ENCODE results near the gene GPSM1. TPM values are rescaled to one million over a fixed set of nuclear protein-coding genes. Genes with fewer than 3 reads are reported as not detected.

The GPSM1 gene
- total and polyA plus RNA-seq, 9 of the 15 experiments (the other 6 are each of a cell fraction or from before 2014, with no cell fraction given), result 0.04 to 14.2 (median 3.1) TPM

DNA sequence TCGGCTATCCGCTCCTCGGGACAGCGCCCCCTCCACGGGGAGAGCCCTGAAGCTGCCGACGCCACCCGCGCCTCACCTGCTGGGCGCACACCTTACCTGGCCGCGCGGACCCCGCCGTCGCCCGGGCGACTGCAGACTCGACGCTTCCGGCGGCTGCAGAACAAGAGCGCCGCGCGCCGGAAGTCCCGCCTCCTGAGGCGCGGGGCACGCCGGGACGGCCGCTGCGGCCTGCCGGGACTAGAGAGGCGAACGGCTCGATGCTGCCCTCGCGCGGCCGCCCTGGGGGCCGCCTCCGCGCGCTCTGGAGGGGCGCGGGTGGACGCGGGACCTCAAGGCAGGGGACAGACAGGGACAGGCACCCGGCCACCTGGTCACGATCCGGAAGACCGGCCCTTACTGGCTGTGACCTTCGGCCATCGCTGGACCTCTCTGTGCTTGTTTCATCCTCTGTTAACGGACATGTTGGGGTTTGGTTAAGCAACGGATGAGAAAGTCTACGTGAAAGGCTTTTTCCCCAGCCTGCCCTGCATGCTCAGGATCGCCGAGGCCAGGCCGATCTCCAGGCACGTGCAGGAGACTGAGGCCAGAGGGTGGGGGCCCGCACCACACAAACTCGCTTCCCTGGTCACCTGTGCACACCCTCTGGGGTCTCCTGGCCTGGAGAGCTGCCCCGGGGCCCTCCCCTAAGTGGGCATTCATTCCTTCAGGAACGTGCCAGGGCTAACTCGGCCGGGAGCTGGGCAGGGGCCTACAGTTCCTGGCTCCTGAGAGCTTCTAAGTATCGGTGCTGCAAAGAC lies 72.9 kb downstream of the GPSM1 start, which contains the start of gene SNAPC4 (continued):
- TF ChIP-seq, protein P1, sequence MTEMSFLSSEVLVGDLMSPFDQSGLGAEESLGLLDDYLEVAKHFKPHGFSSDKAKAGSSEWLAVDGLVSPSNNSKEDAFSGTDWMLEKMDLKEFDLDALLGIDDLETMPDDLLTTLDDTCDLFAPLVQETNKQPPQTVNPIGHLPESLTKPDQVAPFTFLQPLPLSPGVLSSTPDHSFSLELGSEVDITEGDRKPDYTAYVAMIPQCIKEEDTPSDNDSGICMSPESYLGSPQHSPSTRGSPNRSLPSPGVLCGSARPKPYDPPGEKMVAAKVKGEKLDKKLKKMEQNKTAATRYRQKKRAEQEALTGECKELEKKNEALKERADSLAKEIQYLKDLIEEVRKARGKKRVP (CRISPR knock-in tag; IDR thresholded peaks at IDR 0.05), result 0 out of 2 replicates have a peak, but pooled peaks have one; percentile 17
- TF ChIP-seq, protein P2, sequence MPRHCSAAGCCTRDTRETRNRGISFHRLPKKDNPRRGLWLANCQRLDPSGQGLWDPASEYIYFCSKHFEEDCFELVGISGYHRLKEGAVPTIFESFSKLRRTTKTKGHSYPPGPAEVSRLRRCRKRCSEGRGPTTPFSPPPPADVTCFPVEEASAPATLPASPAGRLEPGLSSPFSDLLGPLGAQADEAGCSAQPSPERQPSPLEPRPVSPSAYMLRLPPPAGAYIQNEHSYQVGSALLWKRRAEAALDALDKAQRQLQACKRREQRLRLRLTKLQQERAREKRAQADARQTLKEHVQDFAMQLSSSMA (CRISPR knock-in tag; IDR thresholded peaks at IDR 0.05), result no peak
- no peak for TF ChIP-seq ZC3H8 (IDR thresholded peaks at IDR 0.05)
- TF ChIP-seq, protein P3, sequence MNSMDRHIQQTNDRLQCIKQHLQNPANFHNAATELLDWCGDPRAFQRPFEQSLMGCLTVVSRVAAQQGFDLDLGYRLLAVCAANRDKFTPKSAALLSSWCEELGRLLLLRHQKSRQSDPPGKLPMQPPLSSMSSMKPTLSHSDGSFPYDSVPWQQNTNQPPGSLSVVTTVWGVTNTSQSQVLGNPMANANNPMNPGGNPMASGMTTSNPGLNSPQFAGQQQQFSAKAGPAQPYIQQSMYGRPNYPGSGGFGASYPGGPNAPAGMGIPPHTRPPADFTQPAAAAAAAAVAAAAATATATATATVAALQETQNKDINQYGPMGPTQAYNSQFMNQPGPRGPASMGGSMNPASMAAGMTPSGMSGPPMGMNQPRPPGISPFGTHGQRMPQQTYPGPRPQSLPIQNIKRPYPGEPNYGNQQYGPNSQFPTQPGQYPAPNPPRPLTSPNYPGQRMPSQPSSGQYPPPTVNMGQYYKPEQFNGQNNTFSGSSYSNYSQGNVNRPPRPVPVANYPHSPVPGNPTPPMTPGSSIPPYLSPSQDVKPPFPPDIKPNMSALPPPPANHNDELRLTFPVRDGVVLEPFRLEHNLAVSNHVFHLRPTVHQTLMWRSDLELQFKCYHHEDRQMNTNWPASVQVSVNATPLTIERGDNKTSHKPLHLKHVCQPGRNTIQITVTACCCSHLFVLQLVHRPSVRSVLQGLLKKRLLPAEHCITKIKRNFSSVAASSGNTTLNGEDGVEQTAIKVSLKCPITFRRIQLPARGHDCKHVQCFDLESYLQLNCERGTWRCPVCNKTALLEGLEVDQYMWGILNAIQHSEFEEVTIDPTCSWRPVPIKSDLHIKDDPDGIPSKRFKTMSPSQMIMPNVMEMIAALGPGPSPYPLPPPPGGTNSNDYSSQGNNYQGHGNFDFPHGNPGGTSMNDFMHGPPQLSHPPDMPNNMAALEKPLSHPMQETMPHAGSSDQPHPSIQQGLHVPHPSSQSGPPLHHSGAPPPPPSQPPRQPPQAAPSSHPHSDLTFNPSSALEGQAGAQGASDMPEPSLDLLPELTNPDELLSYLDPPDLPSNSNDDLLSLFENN (IDR thresholded peaks at IDR 0.05; ENCODE audit: low read depth in 2 of 2, low read length in 2 of 2), result 0 out of 4 replicates have a peak, but pooled peaks of 1 of the 2 experiments have one; percentile 35
- TF ChIP-seq ZNF583 (CRISPR knock-in tag; IDR thresholded peaks at IDR 0.05), result no peak
- no peak for TF ChIP-seq ZNF586 (CRISPR knock-in tag; conservative IDR thresholded peaks at IDR 0.05)
- no peak for TF ChIP-seq ELF2 (CRISPR knock-in tag; IDR thresholded peaks at IDR 0.05)
- TF ChIP-seq, protein P4, sequence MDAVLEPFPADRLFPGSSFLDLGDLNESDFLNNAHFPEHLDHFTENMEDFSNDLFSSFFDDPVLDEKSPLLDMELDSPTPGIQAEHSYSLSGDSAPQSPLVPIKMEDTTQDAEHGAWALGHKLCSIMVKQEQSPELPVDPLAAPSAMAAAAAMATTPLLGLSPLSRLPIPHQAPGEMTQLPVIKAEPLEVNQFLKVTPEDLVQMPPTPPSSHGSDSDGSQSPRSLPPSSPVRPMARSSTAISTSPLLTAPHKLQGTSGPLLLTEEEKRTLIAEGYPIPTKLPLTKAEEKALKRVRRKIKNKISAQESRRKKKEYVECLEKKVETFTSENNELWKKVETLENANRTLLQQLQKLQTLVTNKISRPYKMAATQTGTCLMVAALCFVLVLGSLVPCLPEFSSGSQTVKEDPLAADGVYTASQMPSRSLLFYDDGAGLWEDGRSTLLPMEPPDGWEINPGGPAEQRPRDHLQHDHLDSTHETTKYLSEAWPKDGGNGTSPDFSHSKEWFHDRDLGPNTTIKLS (IDR thresholded peaks at IDR 0.05; ENCODE audit: borderline replicate concordance, low read depth), result peak; percentile 41; the same call in 1 of the 2 replicates
- no peak for TF ChIP-seq HDGF (IDR thresholded peaks at IDR 0.05)
- 0 out of 4 replicates have a peak, but pooled peaks of 1 of the 2 experiments have one; percentile 6 for TF ChIP-seq NRF1 (conservative IDR thresholded peaks at IDR 0.05 in 1 of 2, IDR thresholded peaks at IDR 0.05 in 1 of 2)
- TF ChIP-seq HNRNPK (IDR thresholded peaks at IDR 0.05; ENCODE audit: low read depth, low read length, poor library complexity, severe bottlenecking), result no peak
- TF ChIP-seq CEBPG (CRISPR knock-in tag; IDR thresholded peaks at IDR 0.05), result no peak
- TF ChIP-seq CEBPG (tag; conservative IDR thresholded peaks at IDR 0.05 in 1 of 2, IDR thresholded peaks at IDR 0.05 in 1 of 2), result no peak
- 0 out of 2 replicates have a peak, but pooled peaks have one; percentile 44 for TF ChIP-seq ZC3H4 (CRISPR knock-in tag; IDR thresholded peaks at IDR 0.05; ENCODE audit: borderline replicate concordance)
- no peak for TF ChIP-seq MECOM (CRISPR knock-in tag; IDR thresholded peaks at IDR 0.05)
- TF ChIP-seq ZNF644 (tag; IDR thresholded peaks at IDR 0.05; ENCODE audit: low read depth), result no peak
- no peak for TF ChIP-seq EZH2 (IDR thresholded peaks at IDR 0.05; ENCODE audit: borderline replicate concordance, low read depth, low read length)
- TF ChIP-seq NFYB (IDR thresholded peaks at IDR 0.05; ENCODE audit: extremely low read depth, insufficient read length), result no peak
- no peak for TF ChIP-seq HNRNPL (IDR thresholded peaks at IDR 0.05; ENCODE audit: low read depth, low read length)
- peak; percentile 80; the same call in 1 of the 2 replicates for TF ChIP-seq CTBP1 (IDR thresholded peaks at IDR 0.05; ENCODE audit: borderline replicate concordance)
- peak; percentile 2 for TF ChIP-seq XRCC5 (IDR thresholded peaks at IDR 0.05; ENCODE audit: low read depth, low read length)
- no peak for TF ChIP-seq RNF2 (IDR thresholded peaks at IDR 0.05)
- no peak for TF ChIP-seq CREBBP (IDR thresholded peaks at IDR 0.05; ENCODE audit: low read depth, low read length)

Data from K562 (cell line).